Fibroblast of gingiva (primary cell): ENCODE measurements around the gene THADA.
A peak's percentile ranks its signal among the peaks of the same experiment; 100 is the strongest.
"Not testable (repeated sequence)": the region's sequence is repeated elsewhere in the genome, so short reads cannot be mapped to it uniquely, and the experiment has no call there.

Experiments
- DNase-seq: peaks from one replicate; pipeline ENCODE4 v3.0.0-alpha.2; 2011; ENCODE audit warnings: low read depth

THADA gene

DNA sequence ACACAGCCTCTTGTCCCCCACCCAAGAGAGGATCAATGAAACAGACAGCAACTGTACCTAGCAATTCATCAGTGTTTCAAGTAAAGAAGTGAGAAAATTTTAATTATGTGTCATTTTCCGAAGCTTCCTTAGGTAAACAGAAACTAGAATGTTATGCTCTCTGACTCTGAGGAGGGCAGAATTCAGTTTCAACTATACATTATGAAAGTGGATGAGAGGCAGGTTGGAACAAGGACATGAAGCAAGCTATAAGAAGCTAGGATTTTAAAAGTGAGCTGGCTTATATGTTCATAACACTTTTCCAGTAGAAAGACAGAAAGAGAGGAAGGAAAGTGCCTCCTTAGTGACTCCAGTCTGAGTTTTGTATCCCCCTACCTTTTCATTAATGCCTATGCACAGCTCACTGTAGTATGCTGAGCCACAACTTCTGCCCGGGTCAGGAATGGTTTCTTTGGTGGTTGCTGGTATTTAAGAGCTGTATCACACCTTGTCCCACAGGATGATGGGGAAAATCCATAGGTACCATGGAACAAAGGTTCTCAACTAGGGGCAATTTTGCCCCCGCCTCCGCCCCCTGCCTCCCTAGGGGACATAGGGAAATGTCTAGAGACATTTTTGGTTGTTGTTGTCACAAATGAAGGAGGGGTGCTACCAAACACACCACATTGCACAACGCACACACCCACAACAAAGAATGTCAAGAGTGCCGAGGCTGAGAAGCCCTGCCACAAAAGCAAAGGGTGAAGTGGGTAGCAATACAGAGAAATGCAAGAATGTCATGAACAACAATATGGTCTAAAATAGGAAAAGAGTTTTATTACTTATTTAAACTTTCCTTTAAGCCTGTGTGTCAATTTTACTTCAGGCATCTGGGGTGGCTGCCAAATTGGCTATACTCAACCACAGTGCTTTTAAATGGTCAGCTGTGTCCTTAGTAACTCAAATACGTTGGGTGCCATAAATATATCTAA is 208.5 kb downstream of the THADA start:
- peak; percentile 31 for DNase-seq

DNA sequence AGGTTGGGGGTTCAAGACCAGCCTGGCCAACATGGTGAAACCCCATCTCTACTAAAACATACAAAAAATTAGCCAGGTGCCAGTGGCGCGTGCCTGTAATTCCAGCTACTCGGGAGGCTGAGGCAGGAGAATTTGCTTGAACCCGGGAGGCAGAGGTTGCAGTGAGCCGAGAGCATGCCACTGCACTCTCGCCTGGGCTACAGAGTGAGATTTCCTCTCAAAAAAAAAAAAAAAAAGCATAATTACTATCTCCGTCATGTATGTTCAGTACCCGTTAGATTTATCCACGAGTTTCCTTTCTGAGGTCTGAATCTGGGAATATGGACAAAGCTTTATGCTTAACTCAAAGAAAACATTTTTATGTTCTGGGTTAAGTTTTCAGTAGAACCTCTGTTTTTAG is 209.2 kb downstream of the THADA start:
- not testable (repeated sequence) for DNase-seq

DNA sequence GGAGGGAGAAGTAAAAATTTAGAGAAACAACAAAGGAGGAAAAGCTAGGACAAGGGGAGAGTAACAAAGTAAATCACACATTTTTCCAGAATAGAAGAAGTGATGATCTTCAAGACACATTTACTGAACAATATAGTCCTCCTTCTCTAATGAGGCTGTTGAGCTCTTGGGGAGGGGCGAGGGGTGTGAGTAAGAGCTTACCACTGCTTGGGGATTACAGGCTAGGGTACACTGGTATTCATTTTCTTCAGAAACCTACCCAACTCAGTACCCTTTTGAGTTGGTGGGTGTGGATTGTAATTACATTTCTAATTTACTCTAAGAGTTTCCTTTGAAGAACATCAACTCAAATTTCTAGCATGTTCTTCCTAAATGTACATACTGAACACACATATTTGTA is 211.7 kb downstream of the THADA start:
- DNase-seq = no peak

DNA sequence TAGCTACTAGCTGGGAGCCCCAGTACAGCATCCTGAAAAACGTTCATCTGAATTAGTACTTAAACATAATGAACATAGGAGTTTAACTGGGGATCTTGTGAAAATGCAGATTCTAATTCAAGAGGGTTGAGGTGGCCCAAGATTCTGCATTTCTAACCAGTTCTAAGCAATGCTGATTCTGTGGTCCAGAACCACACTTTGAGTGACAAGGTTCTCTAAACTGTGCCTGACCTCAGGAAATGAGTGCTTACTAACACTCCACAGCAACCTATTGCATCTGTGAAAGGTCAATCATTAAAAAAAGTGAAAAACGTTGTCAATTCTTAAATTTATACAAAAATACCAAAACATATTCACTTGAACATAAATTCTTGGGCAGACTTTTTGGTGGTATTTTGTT is 212.3 kb downstream of the THADA start:
- DNase-seq = no peak

DNA sequence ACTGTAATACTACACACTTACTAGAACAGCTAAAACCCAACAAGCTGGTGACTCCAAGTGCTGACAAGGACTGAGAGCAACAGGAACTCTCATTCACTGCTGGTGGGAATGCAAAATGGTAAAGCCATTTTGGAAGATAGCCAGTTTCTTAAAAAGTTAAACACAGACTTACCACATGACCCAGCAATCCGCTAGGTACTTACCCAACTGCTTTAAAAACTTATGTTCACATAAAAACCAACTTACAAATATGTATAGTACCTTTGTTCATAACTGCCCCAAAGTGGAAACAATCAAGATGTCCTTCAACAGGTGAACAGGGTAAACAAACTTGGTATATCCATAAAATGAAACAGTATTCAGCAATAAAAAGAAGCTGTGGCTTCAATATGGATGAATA is 216.3 kb downstream of the THADA start:
- DNase-seq = no peak

DNA sequence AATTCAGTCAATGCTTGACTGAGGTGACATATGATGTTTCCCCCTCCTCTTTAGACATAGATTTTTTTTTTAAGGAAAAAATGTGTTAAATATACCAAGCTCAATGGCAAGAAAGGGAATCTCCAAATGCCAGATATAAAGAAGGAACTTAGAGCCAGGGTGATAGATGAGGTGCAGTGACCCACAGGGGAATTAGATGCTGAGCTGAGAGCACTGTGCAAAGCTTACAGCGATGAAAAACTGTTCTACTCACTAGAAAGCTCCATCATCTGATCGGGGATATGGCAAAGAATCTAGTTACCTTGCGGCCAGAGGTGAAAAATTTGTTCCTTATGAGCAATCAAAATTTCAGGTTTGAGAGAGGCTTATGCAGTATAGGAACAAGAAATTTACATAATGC is 218.5 kb downstream of the THADA start:
- no peak for DNase-seq

DNA sequence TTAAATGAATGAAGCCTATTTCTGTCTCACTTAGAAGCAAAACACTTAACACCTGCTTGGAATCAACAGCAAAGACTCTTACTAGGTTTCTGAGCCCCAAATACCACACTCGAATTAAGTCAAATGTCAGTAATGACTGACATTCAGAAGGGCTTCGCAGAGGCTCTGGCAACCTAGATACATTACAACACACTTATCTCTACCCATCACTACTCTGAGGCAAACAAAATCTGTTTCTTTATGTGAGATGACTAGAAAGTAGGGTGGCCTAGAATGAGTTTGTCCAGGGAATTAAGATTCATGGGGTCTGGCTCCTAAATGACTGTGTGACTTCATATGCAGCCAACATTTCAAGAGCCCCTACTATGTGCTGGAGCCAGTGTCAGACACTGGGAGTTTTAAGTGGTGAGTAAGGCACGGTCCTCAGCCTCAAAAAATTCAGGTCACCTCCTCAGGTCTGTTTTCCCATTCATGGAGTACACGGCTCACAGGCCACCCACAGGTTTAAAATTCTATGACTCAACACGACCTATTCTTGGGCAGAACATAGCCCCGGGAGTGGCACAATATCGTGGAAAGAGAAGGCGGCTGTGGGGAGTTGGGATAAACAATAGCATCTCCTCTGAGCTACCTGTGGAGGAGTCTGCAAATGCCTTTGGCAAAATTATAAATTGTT is 219.2 kb downstream of the THADA start:
- no peak for DNase-seq

DNA sequence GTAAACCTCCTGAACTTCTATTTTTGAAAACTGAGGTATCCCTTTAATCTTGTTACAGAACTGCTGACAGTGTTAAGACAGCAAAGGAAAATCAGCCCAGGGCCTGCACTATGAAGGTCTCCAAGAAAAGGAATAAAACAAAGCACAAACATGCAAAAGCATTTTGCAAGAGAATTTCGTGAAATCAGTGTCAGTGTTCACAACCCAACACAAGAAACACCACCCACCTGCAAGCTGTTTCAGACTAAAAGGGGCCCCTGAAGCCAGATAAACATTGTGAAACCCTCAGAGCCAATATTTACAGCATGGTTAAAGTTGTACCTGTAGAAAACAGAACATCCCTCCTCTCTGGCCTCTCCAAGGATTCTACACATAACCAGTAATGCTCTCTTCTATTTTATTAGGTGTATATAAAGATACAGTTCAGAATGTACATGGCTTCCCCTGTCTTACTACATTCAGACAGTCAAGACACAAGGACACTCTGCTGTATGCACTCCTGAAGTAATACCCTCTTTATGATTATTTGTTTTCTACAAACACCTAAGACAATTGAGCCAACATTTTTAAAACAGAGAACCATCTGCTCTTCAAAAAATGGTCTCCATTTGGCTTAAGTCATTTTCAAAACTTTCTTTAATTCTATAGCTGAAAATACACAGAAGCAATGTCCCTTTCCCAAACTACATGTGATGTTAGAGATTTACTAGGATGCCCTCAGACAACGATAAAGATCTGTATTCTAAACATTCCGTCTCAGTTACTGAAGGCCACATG is 219.9 kb downstream of the THADA start:
- DNase-seq = no peak

DNA sequence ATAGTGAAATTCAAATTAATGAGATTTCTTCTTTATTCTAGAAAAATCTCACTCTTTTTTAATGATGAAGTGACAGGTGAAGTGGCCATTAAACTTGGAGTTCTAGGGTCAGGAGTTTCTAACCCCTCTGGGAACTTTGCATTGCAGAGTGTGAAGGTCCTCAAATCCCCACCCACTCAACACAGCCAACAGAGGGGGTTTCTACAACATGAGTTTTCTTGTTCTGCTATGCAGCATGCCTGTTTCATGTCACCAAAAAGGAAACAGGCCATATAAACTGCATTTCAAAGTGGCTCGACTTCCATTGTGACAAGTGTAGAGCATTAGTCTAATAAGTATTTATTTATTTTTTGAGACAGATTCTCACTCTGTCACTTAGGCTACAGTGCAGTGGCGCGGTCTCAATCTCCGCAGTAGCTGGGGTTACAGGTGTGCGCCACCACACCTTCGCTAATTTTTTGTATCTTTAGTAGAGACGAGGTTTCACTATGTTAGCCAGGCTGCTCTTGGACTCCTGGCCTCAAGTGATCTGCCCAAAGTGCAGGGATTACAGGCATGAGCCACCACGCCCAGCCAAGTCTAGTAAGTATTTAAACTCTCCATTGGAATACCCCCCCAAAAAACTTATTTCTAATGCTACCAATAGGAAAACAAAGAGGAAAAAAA is 223.3 kb downstream of the THADA start:
- no peak for DNase-seq

DNA sequence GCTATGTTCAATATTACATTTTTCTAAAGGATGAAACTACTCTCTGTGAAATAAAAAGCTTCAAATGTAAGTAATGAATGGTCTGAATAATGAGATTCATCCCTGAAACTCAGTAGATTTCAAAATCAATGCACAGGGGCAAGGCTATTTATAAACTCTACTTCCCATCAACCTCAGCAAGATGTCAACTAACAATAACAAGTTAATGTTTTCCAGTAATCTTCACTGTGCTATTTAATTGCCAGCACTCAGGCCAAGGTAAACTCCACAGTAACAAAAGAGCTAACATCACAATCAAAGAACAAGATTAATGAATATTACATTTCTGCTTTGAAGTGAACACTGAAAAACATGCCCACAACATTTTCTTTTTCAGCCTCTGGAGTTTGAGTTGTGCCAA is 225.1 kb downstream of the THADA start:
- peak; percentile 68 for DNase-seq

DNA sequence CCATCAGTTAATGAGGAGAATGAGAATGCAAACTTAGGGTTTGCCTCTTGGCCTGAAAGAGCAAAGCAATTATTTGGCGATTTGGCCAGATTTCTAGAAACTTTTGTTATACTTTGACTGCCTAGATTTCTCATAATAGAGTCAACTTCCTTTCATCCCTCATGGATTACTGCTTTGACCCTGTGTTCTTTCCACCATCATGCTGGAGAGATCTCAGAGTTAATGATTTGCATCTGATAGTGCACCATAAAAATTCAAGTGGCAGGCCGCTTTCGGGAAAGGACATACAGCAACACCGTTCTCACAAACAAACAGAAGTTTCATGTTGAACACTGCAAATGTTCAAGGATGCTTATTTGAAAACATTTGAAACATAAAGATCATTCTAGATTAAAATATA is 225.7 kb downstream of the THADA start:
- no peak for DNase-seq

DNA sequence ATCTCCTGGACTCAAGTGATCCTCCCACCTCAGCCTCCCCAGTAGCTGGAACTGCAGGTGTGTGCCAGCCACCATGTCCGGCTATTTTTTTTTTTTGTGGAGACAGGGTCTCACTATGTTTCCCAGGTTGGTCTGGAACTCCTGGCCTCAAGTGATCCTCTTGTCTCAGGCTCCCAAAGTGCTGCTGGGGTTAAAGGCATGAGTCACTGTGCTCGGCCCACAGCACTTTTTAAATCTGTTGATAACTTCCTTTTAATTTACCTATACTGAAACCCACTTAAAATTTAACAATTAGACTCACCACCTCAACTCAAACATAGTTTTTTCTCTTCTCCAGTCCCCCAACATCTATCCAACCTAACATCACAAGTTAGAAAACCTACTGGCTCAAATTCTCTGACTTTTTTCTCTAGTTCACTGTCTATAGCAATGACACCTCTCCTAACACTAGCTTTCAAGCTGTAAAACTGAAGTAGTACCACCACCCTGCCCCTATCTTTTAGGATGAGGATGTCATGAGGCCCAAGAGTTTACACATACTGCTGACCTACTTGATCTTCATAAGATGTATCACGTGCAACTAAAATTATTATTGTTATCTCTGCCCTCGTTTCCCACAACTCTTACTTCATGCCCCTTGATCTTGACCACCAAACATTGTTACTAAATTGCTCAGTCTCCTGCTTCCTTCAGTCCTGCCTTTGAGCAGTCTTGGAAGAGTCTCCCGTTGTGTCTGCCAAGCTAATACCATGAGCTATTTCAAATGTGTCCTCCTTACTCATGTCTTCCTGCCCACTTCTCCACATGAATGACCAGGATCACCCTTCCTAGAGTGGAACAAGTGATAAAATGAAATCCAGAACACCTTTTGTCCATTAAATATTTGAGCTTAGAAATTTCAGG is 227.1 kb downstream of the THADA start:
- DNase-seq = peak; percentile 43

DNA sequence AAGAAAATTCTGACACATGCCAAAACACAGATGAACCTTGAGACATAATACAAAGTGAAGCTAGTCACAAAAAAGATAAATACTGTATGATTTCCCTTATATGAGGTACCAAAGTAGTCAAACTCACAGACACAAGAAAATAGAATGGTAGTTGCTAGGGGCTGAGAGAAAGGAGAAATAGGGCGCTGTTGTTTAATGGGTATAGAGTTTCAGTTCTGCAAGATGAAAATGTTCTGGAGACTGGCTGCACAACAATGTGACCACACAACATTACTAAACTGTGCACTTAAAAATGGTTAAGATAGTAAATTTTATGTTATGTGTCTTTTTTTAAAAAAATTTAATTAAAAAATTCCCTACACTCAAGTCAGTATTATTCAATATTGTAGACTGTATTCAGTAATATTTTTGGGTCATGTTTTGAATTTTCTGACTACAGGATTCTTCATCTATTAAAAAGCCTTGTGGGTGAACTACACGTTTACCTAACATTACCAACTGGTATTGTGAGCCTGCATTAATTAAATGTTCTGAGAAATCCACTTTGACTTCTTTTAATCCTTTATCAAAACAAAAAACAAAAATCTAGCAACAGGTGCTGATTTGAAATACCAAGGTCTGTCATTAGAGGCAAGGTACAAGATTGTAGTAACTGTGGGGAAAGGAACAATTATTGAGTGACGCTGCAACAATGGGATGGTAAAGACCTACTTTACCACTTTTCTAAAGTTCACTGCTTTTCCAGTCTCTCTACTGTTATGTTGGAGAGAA is 228.6 kb downstream of the THADA start:
- DNase-seq = no peak

DNA sequence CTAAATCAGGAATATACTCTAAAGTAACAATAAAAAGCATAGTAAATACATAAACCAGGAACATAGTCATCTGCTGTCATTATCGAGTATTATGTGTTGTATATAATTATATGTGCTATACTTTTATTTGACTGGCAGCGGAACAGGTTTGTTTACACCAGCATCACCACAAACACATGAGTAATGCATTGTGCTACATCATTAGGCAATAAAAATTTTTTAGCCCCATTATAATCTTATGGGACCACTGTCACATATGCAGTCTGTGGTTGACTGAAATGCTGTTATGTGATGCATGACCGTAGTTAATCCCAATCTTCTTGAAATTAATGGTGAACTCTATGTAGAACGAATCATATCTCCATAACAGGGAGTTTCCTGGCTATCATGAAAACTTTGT is 232.7 kb downstream of the THADA start:
- DNase-seq = no peak

DNA sequence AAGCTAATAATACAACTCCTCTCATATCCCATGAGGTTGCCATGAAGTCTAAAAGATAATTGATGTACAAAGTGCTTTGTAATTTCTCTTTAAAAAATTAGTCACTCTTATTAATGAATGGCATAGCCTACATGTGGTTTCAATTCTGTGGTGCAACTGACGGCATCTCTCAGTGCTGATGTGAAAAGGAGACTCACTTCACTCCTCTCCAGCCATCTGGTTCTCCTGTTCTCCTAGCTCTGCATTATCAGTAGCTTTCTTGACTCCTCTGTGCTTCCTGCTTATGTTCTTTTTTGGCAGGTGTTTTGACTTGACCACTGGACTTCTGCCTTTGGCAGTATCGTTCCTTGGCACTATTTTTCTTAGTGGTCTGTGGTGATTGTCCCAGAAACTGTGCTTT is 234.6 kb downstream of the THADA start:
- peak; percentile 54 for DNase-seq

DNA sequence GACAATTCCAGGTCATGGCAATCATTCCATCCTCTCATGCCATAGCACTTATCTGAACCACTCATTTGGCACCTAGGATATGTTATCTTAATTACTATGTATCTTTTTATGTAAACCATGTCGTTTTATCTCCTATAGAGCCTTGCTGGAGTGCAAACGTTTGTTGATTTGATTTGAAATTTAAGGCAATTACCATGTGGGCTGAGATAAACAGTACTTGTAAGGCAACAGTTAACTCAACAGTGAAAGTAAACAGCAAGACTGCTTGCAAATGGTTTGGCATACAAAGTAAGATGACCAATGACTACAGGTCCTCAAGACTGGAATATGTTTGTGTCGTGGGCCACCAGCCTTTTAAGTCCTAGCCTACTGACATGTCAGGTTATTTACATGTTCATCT is 235.7 kb downstream of the THADA start:
- no peak for DNase-seq

DNA sequence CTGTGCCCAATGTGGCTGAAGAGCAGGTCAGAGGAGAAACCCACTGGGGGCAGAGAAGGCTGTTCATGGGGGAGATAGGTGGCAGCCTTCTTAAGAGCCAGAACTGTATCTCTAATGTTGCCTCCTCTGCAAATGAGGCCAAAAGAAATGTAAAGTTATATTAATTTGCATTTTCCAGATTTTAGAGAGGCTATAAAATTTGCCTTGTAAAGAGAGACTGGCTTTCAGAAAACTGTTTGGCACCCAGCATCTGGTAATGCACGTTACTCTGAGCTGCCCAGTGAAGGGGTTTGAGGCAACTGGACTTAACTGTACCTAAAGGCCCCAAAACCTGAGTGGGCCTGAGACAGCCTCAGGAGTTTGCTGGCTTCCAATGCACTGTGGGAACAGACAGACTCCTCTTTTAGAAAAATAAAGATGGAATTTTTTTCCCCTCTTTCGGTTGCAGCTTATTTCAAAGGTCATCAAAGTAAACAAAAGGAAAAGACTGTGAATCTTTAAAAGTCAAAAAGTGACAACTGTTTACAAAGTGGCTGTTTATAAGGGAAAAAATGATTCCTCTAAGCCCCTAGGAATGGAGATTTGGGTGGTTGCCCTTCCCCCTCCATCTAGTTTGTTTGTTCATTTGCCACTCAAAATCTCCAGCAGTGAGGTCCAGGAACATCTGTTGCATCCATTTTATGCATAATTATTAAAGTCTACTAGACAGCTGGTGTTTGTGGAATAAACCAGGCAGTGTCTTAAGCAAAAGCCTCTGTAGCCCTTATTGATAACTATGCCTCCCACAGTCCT is 237.2 kb downstream of the THADA start:
- DNase-seq = no peak

DNA sequence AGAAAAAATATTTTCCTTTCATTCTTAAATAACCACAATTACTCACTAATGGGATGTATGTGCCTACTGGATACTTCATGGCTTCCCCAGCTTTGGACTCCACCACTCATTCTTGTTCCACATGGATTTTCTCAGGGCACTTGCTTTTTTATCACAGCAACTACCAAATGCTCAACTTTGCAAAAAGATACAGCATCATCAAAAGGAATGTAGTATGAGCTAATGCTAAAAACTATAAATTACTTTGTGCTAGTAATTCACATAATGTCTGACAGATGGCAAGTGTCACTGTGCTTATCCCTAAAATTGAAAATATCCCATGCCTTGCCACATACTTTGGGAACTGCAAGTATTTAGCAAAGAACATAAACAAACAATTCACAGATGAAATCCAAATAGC is 239.1 kb downstream of the THADA start:
- DNase-seq = peak; percentile 39

DNA sequence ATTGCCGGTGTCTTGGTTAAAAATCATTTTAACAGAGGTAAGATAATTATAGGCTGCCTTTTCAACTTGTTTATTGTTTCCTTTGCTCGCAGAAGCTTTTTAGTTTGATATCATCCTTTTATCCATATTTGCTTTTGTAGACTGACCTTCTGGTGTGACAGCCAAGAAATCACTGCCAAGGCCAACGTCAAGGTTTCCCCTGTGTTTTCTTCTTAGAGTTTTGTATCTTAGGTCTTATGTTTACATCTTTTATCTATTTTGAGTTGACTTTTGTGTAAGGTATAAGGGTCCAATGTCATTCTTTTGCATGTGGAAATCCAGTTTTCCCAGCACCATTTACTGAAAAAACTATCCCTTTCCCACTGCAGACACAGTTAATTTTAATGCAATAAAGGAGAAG is 240.4 kb downstream of the THADA start:
- DNase-seq = no peak
